Mesothelial cell of epicardium (in vitro differentiated cells): ENCODE data around the gene AATK. TPM values are rescaled to one million over a fixed set of nuclear protein-coding genes. Genes with fewer than 3 reads are reported as not detected.

Experiments used
- DNase-seq, 2 experiments: peaks; one replicate each; pipeline ENCODE4 v3.0.0; 2021; ENCODE audit warnings: low spot score in 2 of 2; ENCODE audit not compliant: unreplicated experiment in 2 of 2
- H3K27ac Mint-ChIP-seq: 2 replicates; pipeline ENCODE4 v1.8.0; 2021; ENCODE audit warnings: mixed read lengths
- H3K27me3 Mint-ChIP-seq: 2 replicates; pipeline ENCODE4 v1.8.0; 2021; ENCODE audit warnings: low read depth, mixed read lengths
- H3K36me3 Mint-ChIP-seq: 2 replicates; pipeline ENCODE4 v1.8.0; 2021; ENCODE audit warnings: mixed read lengths
- H3K4me1 Mint-ChIP-seq: 2 replicates; pipeline ENCODE4 v1.8.0; 2021; ENCODE audit warnings: mixed read lengths
- H3K4me3 Mint-ChIP-seq: 2 replicates; pipeline ENCODE4 v1.8.0; 2021; ENCODE audit warnings: mild to moderate bottlenecking, moderate library complexity, mixed read lengths
- H3K9me3 Mint-ChIP-seq: 2 replicates; pipeline ENCODE4 v1.8.0; 2021; ENCODE audit warnings: mixed read lengths
- total RNA-seq: library from RNA; stranded (reverse); gene quantifications from 3 replicates; pipeline ENCODE4 v1.2.1, GENCODE V29; 2021
- TF ChIP-seq, protein P1 (sequence below): fragments of 200-600 bp; sonication (generic); IDR thresholded peaks from one replicate; pipeline ENCODE4 v1.5.0; 2021; ENCODE audit warnings: antibody characterized with exemption; ENCODE audit not compliant: unreplicated experiment

AATK gene
- 14.8 to 17.3 TPM (median 15.2 TPM) in 3 replicates for total RNA-seq

DNA sequence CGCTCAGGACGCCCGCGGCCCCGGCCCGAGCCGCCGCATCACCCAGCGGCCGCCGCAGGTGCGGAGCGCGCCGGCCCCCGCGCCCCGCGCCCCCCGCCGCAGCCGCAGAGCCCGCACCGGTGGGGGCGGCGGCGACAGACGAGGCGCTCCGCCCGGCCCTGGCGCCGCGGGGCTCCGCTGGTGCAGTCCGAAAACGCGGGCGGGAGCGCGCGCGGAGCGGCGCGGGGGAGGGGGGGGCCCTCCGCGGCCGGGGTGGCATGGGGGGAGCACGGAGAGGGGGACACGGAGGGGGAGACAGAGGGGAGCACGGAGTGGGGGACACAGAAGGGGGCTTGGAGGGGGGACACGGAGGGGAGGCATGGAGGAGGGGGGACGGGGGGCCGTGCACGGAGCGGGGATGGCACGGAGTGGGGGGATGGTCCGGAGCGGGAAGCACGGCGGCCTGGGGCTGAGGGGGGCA lies at the start of gene AATK:
AATK (minus strand) TSS at position 189 of the 460 bp plus-strand sequence. CDS start 229 bp downstream, outside the sequence.
- no peaks in the 10 kb centered on the region for H3K27me3 Mint-ChIP-seq
- no peaks in the 10 kb centered on the region for H3K36me3 Mint-ChIP-seq
- TF ChIP-seq, protein P1, sequence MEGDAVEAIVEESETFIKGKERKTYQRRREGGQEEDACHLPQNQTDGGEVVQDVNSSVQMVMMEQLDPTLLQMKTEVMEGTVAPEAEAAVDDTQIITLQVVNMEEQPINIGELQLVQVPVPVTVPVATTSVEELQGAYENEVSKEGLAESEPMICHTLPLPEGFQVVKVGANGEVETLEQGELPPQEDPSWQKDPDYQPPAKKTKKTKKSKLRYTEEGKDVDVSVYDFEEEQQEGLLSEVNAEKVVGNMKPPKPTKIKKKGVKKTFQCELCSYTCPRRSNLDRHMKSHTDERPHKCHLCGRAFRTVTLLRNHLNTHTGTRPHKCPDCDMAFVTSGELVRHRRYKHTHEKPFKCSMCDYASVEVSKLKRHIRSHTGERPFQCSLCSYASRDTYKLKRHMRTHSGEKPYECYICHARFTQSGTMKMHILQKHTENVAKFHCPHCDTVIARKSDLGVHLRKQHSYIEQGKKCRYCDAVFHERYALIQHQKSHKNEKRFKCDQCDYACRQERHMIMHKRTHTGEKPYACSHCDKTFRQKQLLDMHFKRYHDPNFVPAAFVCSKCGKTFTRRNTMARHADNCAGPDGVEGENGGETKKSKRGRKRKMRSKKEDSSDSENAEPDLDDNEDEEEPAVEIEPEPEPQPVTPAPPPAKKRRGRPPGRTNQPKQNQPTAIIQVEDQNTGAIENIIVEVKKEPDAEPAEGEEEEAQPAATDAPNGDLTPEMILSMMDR: no peak
- H3K27ac Mint-ChIP-seq: no peak within 1 kb of the TSS
- H3K9me3 Mint-ChIP-seq: no peaks in the 10 kb centered on the region
- peaks cover 11% of the 10 kb centered on the region for H3K4me1 Mint-ChIP-seq
- peak within 1 kb of the TSS; percentile 66 for H3K4me3 Mint-ChIP-seq
- DNase-seq: peak in 1 of 2 experiments; percentile 25

- H3K4me3 Mint-ChIP-seq: no peak overlapping the region
- H3K9me3 Mint-ChIP-seq: no peaks in the 10 kb centered on the region
- peaks cover 18% of the 10 kb centered on the region for H3K36me3 Mint-ChIP-seq
- no peaks in the 10 kb centered on the region for H3K4me1 Mint-ChIP-seq
- DNase-seq: no peak
- TF ChIP-seq, protein P1: no peak
- no peaks in the 10 kb centered on the region for H3K27me3 Mint-ChIP-seq
- H3K27ac Mint-ChIP-seq: no peak overlapping the region
Measured at GRCh38 chr17:81213978-81214377, 48.0 kb upstream of the AATK start.

DNA sequence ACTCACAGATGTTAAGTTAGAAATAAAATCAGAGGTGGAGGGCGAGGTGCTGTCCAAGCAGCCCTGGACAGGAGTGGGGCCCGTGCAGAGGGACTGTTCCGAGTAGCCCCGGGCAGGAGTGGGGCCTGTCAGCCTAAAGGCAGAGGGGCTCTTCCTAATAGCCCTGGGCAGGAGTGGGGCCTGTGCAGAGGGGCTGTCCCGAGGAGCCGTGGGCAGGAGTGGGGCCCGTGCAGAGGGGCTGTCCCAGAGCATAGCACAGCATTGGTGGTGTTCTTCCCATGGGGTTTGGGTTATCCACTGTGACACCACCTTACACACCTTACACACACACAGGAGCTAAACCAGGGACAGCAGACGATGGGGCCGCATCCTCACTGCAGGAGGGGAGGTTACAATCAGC lies 46.3 kb upstream of the AATK start:
- H3K4me1 Mint-ChIP-seq: no peaks in the 10 kb centered on the region
- H3K4me3 Mint-ChIP-seq: no peak overlapping the region
- H3K9me3 Mint-ChIP-seq: no peaks in the 10 kb centered on the region
- TF ChIP-seq, protein P1: no peak
- H3K36me3 Mint-ChIP-seq: peaks cover 14% of the 10 kb centered on the region
- no peak for DNase-seq
- no peak overlapping the region for H3K27ac Mint-ChIP-seq
- H3K27me3 Mint-ChIP-seq: no peaks in the 10 kb centered on the region

- H3K4me3 Mint-ChIP-seq: no peak overlapping the region
Measured at GRCh38 chr17:81210868-81211267, 44.8 kb upstream of the AATK start.

DNA sequence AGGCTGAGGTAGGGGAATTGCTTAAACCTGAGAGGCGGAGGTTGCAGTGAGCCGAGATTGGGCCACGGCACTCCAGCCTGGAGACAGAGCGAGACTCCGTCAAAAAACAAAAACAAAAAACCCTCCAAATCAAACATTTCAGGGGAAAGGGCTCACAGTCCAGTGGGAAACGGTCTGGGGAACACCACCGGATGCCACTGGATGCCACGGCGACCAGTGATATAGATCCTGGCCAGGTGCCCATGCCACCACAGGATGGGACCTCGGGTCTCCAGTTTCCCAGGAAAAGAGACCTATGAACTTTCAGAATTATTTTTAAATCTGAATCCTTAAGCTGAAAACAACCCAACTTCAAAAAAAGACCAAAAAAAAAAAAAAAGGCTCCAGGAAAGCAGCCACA lies 44.4 kb upstream of the AATK start:
- Mint-ChIP-seq H3K4me1 (no peaks in the 10 kb centered on the region), H3K27ac (peak overlapping the region; percentile 6), H3K9me3 (no peaks in the 10 kb centered on the region), H3K36me3 (peaks cover 6% of the 10 kb centered on the region), H3K27me3 (no peaks in the 10 kb centered on the region), H3K4me3 (no peak overlapping the region)
- no peak for DNase-seq
- TF ChIP-seq, protein P1: no peak

More at GRCh38 chr17:81210868-81211267, 44.8 kb upstream of the AATK start:
- peaks cover 9% of the 10 kb centered on the region for H3K36me3 Mint-ChIP-seq
- H3K9me3 Mint-ChIP-seq: no peaks in the 10 kb centered on the region
- H3K4me1 Mint-ChIP-seq: no peaks in the 10 kb centered on the region
- no peak for DNase-seq
- no peaks in the 10 kb centered on the region for H3K27me3 Mint-ChIP-seq
- peak overlapping the region; percentile 6 for H3K27ac Mint-ChIP-seq
- TF ChIP-seq, protein P1: no peak

DNA sequence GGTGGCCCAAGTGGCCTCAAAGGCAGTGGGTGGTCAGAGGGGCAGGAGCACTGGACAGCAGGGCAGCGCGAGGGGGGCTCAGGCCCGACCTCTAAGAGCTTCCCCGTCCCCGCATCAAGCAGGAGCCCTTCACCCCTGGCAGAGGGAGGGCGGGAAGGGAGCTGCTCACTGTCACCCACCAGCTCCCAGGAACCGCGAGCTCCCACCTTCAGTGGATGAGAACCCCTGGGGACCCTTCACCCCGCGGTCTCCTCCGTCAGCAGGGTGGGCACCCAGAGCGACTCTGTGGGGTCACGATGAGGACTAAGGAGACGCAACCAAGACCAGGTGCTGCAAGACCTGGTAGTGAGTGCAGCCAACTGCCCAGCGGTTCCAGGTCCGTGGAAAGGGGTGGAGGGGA lies 43.1 kb upstream of the AATK start:
- Mint-ChIP-seq H3K9me3 (no peaks in the 10 kb centered on the region), H3K4me3 (no peak overlapping the region), H3K27me3 (no peaks in the 10 kb centered on the region), H3K27ac (no peak overlapping the region), H3K36me3 (peaks cover 6% of the 10 kb centered on the region), H3K4me1 (no peaks in the 10 kb centered on the region)
- DNase-seq: no peak
- TF ChIP-seq, protein P1: no peak
